Adrenal gland (tissue), 12 donors: ENCODE results near the gene ZNF221. TPM values are rescaled to one million over a fixed set of nuclear protein-coding genes. Genes with fewer than 3 reads are reported as not detected.

Experiments used
- DNase-seq, 7 donors: peaks; one replicate each; pipeline ENCODE4 v3.0.0-alpha.2; 2019 to 2020
- H3K27ac ChIP-seq, 5 donors: fragments of 200-600 bp; sonication (generic) in 4 of 5; 1 replicate in 3 of 5; 2 replicates in 2 of 5; pipeline versions ENCODE4 v1.5.1 to v1.8.0; 2016 to 2020; ENCODE audit warnings: mild to moderate bottlenecking in 1 of 5
- H3K27me3 ChIP-seq: fragments of 200-600 bp; 2 replicates; pipeline ENCODE4 v1.8.0; 2021
- H3K36me3 ChIP-seq, 2 donors: fragments of 200-600 bp; replicated peaks in 1 of 2; 1 replicate in 1 of 2; 2 replicates in 1 of 2; pipeline versions ENCODE4 v1.5.1 to v1.8.0; 2018 to 2022
- H3K4me1 ChIP-seq, 2 donors: fragments of 200-600 bp; replicated peaks in 1 of 2; 1 replicate in 1 of 2; 2 replicates in 1 of 2; pipeline versions ENCODE4 v1.5.1 to v1.8.0; 2018 to 2021
- H3K4me3 ChIP-seq, 4 donors: fragments of 200-600 bp; sonication (generic) in 3 of 4; one replicate each; pipeline ENCODE4 v1.5.1; 2016 to 2018
- H3K9me3 ChIP-seq, 3 donors: fragments of 200-600 bp; sonication (generic) in 1 of 3; replicated peaks in 1 of 3; 1 replicate in 2 of 3; 2 replicates in 1 of 3; pipeline versions ENCODE4 v1.5.1 to v1.8.0; 2016 to 2021
- POLR2A ChIP-seq, 2 donors: fragments of 450-650 bp; IDR thresholded peaks; one replicate each; pipeline ENCODE4 v1.6.1; 2017; ENCODE audit warnings: antibody characterized with exemption in 2 of 2, mild to moderate bottlenecking in 2 of 2, moderate library complexity in 1 of 2
- WGBS, 4 donors: extraction: QIAGEN DNeasy Blood & Tissue Kit in 2 of 4; methylation state at CpG; one replicate each; pipeline versions ENCODE4 v1.1.5 to v1.1.7; 2013 to 2017; 5-methylcytosine and 5-hydroxymethylcytosine counted together
- intact Hi-C, 2 donors: fragments of 100-400 bp; cut with DNase I; formaldehyde crosslinking; loops; one replicate each; pipeline versions ENCODE4 v1.14.1 to v1.15.0; 2022 to 2023
- polyA plus RNA-seq, 3 donors: library from polyadenylated mRNA; stranded (reverse); fragments of 200-250 nt in 2 of 3; fragments of 350-450 nt in 1 of 3; fragmentation: Illumina TruSeq in 1 of 3; extraction: RNeasy Lipid Tissue Mini Kit (QIAGEN cat#74804) in 1 of 3; gene quantifications; one replicate each; pipeline ENCODE4 v1.2.3, GENCODE V29; 2013 to 2014
- total RNA-seq, 9 donors: library from RNA; depleted of rRNA in 4 of 9; stranded (reverse); fragments of >200 nt in 4 of 9; fragments of 120-200 nt in 1 of 9; fragmentation: NEBNext Ultra II Directional in 1 of 9; extraction: Animal tissue kit (Norgen Biotek cat#: 25700) in 1 of 9; gene quantifications; one replicate each; pipeline versions ENCODE4 v1.1.0 to v1.2.4, GENCODE V29; 2013 to 2023
- TF ChIP-seq, protein P1 (sequence below), 6 experiments: fragments of 450-650 bp in 4 of 6; fragments of 200-600 bp in 2 of 6; sonication (generic) in 1 of 6; IDR thresholded peaks; 1 replicate in 5 of 6; 2 replicates in 1 of 6; pipeline versions ENCODE4 v1.5.1 to v1.8.0; 2016 to 2021; ENCODE audit warnings: antibody characterized with exemption in 6 of 6, mild to moderate bottlenecking in 2 of 6, moderate library complexity in 1 of 6
- donor health status: healthy with polysubstance abuse.
- donor health status: Bipolar disorder and iron deficiency.
- donor health status: DM: yes; HTN: yes; CAD: no.
- donor health status: DM: no; HTN: no; CAD: no.
- donor health status: DM: no; HTN: no; CAD: no.
- donor health status: DM: yes; HTN: yes; CAD: no.

Gene ZNF221
- total and polyA plus RNA-seq, 12 donors: 2.6 to 12.8 (median 4.9) TPM

GRCh38 chr19:43913383-43913782 is 37.6 kb upstream of the ZNF221 start:
- H3K4me3 ChIP-seq: no peak overlapping the region
- no peak for DNase-seq
- H3K4me1 ChIP-seq: no peaks in the 10 kb centered on the region
- TF ChIP-seq POLR2A (IDR thresholded peaks at IDR 0.05): no peak
- TF ChIP-seq, protein P1, sequence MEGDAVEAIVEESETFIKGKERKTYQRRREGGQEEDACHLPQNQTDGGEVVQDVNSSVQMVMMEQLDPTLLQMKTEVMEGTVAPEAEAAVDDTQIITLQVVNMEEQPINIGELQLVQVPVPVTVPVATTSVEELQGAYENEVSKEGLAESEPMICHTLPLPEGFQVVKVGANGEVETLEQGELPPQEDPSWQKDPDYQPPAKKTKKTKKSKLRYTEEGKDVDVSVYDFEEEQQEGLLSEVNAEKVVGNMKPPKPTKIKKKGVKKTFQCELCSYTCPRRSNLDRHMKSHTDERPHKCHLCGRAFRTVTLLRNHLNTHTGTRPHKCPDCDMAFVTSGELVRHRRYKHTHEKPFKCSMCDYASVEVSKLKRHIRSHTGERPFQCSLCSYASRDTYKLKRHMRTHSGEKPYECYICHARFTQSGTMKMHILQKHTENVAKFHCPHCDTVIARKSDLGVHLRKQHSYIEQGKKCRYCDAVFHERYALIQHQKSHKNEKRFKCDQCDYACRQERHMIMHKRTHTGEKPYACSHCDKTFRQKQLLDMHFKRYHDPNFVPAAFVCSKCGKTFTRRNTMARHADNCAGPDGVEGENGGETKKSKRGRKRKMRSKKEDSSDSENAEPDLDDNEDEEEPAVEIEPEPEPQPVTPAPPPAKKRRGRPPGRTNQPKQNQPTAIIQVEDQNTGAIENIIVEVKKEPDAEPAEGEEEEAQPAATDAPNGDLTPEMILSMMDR (IDR thresholded peaks at IDR 0.05): no peak
- no peak overlapping the region for H3K27ac ChIP-seq
- 97 to 100% (median 99%) methylated on average over 6 to 7 of the region's 7 CpGs for WGBS, 4 donors
- H3K27me3 ChIP-seq: no peaks in the 10 kb centered on the region
- peaks cover 15 to 79% (median 16%) of the 10 kb centered on the region in 3 donors for H3K9me3 ChIP-seq
- peaks cover 6 to 44% of the 10 kb centered on the region in 2 donors for H3K36me3 ChIP-seq
- intact Hi-C loops: no loop called here

DNA sequence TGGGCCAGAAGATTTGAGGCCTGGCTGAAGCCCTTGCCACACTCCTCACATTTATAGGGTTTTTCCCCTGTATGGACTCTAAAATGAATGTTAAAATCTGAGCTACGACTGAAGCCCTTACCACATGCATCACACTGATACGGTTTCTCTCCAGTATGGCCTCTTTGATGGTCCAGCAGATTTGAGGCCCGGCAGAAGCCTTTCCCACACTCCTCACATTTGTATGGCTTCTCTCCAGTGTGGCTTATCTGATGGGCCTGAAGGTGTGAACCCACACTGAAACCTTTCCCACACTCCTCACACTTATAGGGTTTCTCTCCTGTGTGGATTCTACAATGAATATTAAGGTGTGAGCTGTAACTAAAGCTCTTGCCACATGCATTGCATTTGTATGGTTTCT is 37.0 kb upstream of the ZNF221 start:
- H3K36me3 ChIP-seq: peaks cover 6 to 50% of the 10 kb centered on the region in 2 donors
- H3K27ac ChIP-seq: no peak overlapping the region
- H3K27me3 ChIP-seq: no peaks in the 10 kb centered on the region
- peaks cover 15 to 77% (median 16%) of the 10 kb centered on the region in 3 donors for H3K9me3 ChIP-seq
- H3K4me1 ChIP-seq: no peaks in the 10 kb centered on the region
- DNase-seq: no peak
- H3K4me3 ChIP-seq: peak overlapping the region in 1 of 4 donors; percentile 19
- intact Hi-C loops: no loop called here
- 67 to 97% (median 86%) methylated on average over 3 of the region's 3 CpGs for WGBS, 4 donors
- TF ChIP-seq, protein P1 (IDR thresholded peaks at IDR 0.05): no peak
- no peak for TF ChIP-seq POLR2A (IDR thresholded peaks at IDR 0.05)

- Histone ChIP-seq H3K4me3 (no peak overlapping the region), H3K9me3 (peaks cover 0 to 6% (median 0%) of the 10 kb centered on the region in 3 donors), H3K27ac (no peak overlapping the region), H3K27me3 (no peaks in the 10 kb centered on the region), H3K4me1 (no peaks in the 10 kb centered on the region), H3K36me3 (peaks cover 0 to 65% of the 10 kb centered on the region in 2 donors)
- intact Hi-C loops: no loop called here
- TF ChIP-seq POLR2A (IDR thresholded peaks at IDR 0.05): no peak
- TF ChIP-seq, protein P1 (IDR thresholded peaks at IDR 0.05): no peak
- no peak for DNase-seq
Observed at GRCh38 chr19:43923875-43924274, 27.2 kb upstream of the ZNF221 start.

GRCh38 chr19:43928820-43929219 is 22.2 kb upstream of the ZNF221 start:
- H3K4me1 ChIP-seq: peaks cover 0 to 6% of the 10 kb centered on the region in 2 donors
- no peak overlapping the region for H3K4me3 ChIP-seq
- no peak for DNase-seq
- intact Hi-C loops: no loop called here
- no peaks in the 10 kb centered on the region for H3K27me3 ChIP-seq
- no peak overlapping the region for H3K27ac ChIP-seq
- TF ChIP-seq, protein P1 (IDR thresholded peaks at IDR 0.05): no peak
- no peak for TF ChIP-seq POLR2A (IDR thresholded peaks at IDR 0.05)
- H3K9me3 ChIP-seq: no peaks in the 10 kb centered on the region
- WGBS, 4 donors: 93 to 96% (median 95%) methylated on average over 5 of the region's 5 CpGs
- H3K36me3 ChIP-seq: peaks cover 0 to 60% of the 10 kb centered on the region in 2 donors
